NCI-H82 treated with DMSO at 0.1 percent for 48 hours (cell line): ENCODE data around the gene OBSCN.

Experiments
- DNase-seq: peaks from one replicate; lab custom pipeline; 2025; ENCODE audit not compliant: unreplicated experiment; lab: John Stamatoyannopoulos, UW

The OBSCN gene

DNA sequence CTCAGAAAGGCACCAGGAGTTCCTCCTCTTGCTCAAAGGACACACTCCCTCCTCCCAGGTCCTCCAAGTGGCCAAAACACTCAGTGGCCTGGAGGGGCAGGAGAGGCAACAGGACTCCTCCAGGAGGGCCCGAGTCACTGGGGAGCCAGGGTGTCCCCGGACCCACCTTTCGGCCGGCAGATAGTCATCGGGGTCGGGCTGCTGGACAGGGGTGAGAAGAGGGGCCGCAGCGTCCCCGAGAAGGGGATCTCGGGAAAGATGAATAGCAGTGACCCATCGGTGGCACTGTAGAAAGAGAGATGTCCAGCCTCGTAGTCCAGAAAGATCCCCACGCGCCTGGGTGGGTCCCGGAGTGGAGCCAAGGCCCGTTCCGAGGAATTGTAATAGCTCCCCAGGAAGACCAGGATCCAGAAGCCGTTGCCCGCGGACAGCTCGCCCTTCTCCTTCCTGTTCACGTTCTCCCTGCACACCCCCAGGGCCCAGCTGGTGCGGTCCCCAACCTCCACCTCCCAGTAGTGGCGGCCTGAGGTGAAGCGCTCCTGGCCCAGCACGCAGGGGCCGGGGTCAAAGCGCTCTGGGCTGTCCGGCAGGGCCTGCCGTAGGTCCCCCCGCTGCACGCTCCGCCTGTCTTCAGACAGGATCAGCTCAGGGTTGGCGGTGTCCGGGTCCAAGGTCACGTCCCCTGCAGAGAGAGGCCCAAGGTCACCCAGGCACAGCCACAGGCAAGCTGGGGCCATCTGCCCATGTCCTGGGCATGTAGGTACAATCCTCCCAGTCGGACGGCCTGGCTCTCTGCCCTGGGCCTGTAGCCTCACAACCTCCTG lies 186.9 kb downstream of the OBSCN start:
- no peak for DNase-seq

DNA sequence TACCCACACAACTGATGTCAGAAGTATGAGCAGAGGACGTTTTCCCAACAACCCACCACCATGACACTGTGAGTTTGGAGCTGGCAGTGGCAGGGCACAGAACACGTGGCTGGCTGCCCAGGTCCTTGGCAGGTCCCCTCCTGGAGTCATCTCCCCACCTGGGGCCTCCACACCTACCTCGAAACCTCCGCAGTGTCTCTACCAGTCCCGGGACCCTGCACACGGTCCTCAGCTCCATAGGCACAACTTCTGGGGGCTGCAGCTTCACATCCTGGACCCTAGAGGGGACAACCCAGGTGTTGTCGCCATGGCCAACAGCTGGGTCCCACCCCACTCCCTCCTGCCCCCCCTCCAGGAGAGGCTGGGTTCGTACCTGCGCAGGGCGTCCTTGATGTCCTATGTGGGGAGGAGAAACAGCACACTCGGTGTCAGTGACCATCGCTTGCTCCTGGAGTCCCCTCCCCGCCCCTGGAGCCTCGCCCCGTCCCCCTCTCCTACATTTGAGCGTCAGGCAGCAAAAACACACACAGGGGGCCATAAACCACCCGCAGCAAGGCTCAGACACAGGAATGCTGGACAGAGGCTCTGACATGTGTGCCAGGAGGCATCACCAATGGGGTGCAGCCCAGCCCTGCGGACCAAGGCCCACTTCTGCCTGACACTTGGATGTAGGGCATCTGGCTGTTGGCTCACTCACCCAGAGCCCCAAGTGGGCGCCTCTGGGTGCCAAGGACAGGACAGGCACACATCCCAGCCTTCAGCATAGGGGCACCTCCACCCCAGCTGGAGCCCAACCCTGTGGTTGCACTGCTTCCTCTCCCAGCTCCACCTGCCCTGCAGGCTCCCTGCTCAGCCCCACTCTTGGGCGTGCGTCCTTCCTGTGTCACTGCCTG lies 189.2 kb downstream of the OBSCN start:
- DNase-seq, result no peak

DNA sequence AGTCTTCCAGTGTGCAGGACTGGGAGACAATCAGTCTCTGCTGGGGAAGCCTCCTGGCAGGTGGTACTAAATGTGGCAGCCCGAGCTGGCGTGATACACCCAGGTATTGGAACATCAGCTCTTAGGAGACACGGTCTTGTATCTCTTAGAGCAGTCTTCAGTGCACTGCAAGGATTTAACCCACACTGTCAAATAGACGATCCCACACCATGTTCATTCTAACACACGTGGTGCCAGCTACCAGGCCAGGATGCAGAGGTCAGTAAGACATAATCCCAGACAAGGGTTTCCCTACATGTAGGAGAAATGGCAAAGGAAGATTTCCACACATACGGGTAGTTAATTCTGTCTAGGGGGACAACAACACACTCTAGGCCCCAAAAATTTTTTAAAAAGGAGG lies 190.1 kb downstream of the OBSCN start:
- no peak for DNase-seq

DNA sequence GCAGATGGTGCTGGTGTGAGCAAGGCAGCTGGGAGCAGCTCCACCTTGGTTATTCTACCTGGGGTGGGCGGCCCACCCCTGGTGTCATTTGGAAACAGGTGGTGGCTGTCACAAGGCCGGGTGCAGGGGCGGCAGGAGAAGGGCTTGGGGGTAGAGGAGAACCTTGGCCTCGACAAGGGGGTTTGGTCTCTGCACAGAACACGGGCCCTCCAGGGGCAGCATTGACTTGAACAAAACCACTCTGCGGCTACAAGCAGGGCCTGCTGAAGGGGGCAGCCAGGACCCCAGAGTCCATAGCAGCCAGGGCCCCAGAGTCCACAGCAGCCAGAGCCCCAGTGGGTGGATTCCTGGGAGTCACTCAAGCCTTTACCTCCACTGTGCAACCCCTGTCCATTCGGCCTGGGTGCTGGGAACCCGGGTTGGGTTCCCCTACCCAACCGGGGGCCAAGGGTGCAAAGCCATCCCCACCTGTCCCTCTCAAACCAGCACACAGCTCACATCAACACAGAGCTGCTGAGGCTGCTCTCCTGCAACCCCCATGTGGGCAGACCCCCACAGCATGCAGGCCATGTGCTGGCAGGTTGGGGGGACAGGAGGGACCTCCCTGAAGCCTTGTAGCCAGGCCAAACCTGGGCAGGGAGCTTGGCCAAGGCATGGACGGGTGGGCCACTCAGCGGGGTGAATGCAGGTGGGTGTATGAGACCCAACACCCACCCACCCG lies 191.1 kb downstream of the OBSCN start:
- no peak for DNase-seq

DNA sequence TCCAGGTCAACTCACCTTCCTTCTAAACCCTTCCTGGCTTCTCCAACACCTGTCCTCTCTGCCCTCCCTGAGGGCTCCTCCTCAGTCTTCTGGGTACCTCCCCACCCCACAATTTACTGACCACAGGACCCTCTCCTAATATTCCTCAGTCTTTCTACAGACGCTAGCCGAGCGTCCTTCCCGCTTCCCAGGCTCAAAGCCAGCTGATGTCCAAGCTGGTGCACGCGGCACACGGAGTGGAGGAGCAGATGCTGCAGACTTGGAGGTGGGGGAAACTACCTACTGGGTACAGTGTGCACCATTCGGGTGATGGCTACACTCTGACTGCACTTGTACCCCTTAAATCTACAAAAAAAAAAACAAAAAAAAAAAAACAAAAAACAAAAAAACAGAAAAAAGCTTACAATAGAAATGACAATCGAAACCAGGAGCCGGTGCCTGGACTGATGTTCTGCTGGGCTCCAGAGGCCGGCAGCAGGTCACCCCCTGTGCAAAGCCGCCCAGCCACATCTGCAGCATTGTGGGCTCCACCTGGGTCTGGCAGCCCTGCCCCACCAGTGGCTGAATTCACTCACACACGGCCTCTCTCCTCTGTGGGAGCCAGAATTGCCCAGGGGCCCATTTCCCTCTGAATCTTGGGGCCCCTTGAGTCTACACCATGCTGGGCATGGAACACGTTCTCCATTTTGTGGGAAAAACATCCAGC lies 191.8 kb downstream of the OBSCN start:
- DNase-seq, result no peak

DNA sequence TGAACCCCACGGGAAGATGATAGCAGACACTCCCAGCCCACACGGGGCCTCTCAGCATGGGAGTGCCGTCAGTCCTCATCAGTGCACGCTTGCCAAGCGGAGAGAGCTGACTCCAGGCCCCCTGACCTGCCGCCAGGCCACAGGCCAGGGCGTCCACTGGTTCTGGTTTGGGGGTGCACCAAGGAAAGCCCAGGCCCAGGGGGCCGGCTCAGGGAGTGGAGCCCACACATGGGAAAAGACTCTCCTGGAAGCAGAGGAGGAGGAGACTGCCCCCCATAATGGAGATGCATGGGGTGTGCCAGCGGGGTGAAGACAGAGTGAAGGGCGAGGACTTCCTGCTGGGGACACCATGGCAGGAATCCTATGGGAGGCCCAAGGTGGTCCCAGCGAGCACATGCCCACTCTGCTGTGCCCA lies 192.4 kb downstream of the OBSCN start:
- no peak for DNase-seq

DNA sequence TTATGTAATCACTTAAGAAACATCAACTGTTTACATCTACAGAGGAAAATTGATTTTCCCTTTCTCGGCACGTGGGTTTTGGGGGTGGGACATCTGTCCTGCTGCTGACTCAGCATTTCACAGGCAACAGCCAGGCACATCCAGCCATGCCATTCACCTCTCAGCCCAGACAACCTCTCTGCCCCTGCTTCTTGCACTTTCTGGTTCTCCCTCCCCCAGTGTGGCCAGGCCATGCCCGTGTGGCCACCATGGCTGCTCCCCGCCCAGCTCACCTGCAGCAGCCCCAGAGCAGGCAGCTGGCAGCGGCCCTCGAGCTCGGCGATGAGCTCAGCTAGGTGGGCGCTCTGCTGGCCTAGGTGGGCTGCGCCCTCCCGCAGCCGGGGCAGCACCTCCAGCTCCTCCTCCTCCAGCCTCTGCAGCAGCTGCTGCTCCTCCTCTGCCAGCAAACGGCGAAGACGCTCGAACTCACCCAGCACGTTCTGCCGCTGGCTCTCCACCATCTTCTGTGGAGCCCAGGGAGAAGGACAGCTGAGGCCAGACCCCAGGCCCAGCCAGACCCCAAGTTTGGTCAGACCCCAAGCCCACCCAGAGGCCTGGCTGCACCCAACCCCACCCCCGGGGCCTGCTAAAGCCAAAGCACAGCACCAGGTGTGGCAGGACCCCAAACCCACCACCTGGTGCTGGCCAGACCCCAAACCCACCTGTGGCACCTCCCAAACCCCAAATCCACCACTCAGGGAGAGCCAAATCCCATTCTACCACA lies 193.0 kb downstream of the OBSCN start:
- DNase-seq, result no peak

DNA sequence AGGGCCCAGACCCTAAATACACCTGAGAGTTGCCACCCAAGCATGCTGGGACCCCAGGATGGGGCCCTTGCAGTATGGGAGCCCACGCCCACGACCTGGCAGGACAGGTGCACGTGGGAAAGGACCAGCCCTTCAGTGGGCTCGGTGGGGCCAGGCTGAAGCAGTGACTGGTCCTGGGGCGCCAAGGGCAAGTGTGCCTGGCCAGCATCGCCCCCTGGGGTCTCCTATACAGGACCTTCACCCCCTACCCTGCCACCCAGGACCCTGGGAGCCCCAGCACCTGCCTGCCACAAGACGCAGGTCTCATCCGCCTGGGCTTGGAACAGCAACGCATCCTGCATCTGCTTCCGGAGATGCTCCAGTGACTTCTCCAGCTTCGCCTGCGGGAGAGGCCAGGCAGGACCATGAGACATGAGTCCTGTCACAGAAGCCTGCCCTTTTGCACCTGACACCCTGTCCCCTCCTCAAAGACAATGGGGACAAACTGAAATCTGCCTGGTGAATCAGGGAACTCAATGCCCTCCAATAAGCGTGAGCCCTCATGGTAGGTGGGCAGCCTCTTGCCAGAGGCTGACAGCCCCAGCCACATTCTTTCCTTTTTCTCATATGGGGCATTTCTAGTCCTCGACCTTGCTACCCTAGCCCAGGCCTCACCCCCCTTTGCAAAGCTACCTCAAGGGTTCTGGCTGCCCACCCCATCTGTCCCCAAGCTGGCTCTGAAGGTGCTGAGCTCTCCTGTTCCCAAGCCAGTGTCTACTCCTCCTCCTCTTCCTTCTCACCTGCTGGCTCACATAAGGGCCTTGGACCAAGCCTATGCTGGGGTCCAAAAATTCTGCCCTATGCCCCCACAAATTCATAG lies 194.2 kb downstream of the OBSCN start:
- DNase-seq, result no peak

DNA sequence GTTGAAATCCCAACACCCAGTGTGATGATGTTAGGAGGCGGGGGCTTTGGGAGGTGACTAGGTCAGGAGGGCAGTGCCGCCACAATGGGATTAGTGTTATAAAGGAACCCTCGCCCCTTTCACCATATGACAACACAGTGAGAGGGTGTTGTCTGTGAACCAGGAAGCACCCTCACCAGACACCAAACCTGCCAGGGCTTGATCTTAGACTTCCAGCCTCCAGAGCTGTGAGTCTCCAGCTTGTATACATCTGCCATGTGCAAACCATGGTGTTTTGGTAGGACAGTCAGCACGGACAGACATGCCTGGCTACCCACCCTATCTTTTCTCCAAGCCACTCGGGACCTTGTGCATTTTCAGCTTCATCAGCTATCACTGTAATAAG lies 194.8 kb downstream of the OBSCN start:
- DNase-seq, result no peak

DNA sequence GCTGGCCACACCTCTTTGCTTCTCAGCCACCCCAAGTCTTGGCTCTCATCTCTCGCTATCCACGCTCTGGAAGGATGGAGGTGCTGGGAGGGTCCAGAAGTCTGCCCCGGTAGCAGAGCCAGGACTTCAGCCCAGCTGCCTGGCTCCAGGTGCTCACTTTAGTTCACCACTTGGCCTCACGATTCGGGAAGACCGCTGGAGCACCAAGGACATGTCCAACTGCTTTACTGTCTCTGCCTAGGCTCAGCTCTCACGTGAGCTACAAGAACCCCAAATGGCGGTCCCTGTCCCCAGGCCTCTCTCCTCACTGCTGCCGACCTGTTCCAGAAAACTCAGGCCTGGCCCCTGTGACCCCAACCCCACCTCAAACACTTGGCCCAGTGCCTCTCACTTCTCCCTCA lies 195.4 kb downstream of the OBSCN start:
- DNase-seq, result no peak

DNA sequence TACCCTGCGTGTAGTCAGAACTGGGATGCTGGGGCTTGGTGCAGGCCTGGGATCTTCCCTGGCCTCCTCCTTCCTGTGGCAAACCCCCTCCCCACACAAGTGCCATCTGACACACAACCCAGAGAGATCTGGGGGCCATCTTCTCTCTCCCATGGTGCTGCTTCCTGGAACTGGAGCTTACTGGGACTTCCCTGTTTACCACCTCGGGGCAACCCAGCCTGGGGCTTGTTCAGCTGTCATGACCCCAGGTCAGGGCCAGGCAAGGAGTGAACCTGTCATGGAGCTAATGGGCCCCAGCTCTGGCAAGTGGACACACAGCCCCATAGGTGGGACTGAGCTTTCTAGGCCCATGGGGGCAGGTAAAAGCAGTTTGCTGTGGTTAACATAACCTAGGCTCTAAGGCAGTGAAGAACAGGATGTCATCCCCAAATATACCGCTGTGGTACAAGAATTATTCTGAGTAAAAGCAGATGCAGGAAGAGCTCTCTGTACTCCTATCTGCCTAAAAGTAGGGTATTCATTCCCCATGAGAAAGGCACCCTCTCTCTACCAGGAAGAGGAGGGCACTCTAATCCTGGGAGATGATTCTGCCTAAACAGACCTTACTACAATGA lies 196.4 kb downstream of the OBSCN start:
- DNase-seq, result no peak

DNA sequence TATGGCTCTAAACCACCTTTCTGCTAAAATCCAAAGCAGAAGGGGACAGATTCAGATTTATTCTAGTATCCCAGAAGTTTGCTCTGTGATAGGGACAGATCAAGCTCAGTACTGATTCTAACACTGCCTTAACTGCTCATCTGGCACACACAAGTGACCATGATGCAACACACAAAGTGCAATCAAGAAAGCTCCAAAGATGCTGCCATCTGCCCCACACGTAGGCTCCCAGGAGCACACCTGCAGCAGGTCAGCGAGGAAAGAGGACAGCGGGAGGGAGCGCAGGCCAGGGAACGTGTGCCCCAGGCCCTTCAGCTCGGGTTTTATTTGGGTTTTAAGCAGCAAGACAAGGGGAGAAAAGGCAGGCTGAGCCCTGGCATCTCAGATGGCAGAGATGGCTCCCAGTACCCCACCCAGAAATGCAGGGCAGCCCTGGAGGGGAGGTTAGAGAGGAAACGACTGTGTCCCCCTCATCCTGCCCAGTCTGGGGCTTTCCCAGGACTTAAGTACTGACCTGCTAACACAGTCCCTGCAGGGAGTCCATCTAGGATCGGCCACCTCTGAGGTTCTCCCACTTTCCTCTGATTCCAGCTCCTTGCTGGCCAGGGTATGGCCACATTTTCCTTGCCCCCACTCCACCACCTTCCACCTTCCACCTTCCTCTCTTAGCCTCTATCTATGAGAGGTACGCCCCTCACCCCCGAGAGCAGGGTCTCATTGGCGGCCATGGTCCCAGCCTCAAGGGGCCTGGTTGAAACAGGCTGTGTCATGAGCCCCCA lies 197.5 kb downstream of the OBSCN start:
- no peak for DNase-seq

DNA sequence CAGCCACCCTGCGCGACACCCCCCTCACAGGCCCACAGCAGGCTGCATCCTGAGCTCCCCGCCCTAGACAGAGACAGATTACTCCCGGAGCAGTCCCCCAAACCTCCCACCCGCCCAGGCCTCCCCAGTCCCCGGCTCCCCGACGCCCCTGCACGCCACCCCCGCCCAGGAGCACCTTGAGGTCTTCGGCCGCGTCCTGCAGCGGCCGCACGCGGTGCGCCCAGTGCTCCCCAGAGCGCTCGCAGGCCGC lies 198.1 kb downstream of the OBSCN start:
- no peak for DNase-seq

DNA sequence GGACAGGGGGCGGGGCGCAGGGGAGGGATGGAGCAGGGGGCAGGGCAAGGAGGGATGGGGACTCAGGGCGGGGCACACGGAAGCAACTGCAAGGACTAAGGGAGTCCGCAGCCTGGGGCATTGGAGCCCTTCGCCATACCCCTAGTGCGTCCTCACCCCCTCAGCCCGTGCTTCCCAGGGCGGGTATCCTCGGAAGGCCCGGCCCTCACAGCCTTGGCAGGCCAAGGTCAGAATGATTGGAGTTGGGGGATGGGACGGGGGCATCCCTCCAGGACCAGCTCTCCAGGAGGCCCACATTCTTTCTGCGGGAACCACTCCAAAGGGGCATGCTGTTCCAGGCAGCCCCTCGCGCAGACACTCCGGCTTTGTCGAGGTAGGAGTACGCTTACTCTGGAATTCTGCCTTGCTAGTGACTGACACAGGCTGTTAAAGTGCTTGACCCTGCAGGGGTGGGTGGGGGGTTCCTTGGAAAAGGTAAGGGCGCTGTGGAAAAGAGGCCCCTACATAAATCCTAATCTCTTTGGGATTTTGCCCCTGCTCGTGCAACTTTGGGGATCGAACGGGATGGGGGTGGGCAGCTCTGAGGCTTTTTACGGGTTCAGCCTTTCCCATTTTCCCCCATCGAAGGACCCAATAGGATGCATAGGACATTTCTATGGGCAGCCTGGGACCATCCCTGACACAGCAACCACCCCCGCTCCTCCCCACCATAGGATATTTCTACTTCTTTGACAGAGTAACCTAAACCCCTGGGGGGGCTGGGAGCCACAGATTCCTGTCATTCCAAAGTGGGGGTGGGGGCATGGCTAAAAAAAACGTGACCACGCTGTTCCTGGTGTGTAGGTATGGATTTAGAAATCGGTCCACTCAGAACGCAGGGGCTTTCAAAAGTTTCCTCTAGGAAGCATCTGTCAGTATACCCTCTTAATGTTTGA lies 199.5 kb downstream of the OBSCN start:
- no peak for DNase-seq

DNA sequence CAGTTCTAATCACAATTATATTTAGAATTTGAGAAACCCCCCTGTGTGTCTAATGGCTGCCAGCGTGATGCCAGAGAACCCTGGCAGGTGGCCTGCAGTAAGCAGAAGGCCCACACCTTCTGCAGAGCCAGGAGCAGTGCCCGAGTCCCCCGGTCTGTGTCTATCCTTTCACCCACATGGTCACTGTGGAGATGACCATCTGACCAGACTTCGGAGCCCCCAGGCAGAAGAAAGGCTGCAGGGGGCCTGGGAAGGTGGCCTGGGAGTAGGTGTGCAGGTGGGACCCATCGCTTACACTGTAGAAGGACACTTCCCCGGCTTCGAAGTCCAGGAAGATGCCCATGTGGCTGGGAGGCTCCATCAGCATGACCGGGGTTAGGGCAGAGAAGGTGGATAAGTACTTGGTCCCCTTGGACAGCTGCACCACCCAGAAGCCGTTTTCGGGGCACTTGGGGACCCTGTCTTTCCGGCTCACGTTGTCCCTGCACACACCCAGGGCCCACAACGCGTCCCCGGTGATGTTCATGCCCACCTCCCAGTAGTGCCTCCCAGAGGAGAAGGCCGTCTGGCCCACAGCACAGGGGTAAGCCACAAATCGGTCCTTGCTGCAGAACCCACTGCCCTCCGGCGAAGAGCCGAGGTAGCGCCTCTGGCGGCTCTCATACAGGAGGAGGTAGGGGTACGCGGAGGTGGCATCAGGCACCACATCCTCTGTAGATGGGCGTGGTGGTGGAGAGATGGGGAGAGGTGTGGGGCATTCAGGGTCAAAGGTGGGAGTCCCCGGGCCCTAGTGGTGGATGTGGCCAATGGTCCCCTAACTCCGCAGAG lies 200.4 kb downstream of the OBSCN start:
- no peak for DNase-seq
